Stimulated activated CD4-positive, alpha-beta T cell treated with anti-CD3 and anti-CD28 coated beads, Interleukin-2, amount 100 ng/mL, for 4 hours (primary cell): ENCODE data around the gene VASP.

Experiments used
- DNase-seq: peaks from one replicate; pipeline ENCODE4 v3.0.0-alpha.2; 2020; ENCODE audit warnings: low read depth

Gene VASP

GRCh38 chr19:45515807-45516401 lies 8.6 kb downstream of the VASP start:
- peak; percentile 49 for DNase-seq

GRCh38 chr19:45517238-45517637 lies 10.0 kb downstream of the VASP start:
- no peak for DNase-seq

GRCh38 chr19:45517641-45518468 lies 10.6 kb downstream of the VASP start:
- DNase-seq: no peak

- no peak for DNase-seq
Measured at GRCh38 chr19:45518469-45518826, 11.2 kb downstream of the VASP start.

GRCh38 chr19:45522010-45522941 lies 15.0 kb downstream of the VASP start:
- DNase-seq: no peak

GRCh38 chr19:45523642-45524256 lies 16.5 kb downstream of the VASP start:
- DNase-seq: peak; percentile 42

GRCh38 chr19:45524575-45525129 lies 17.4 kb downstream of the VASP start:
- no peak for DNase-seq

GRCh38 chr19:45526143-45526542 lies 18.9 kb downstream of the VASP start:
- no peak for DNase-seq

- DNase-seq: no peak
Measured at GRCh38 chr19:45526971-45527370, 19.7 kb downstream of the VASP start.

- DNase-seq: no peak
Measured at GRCh38 chr19:45527731-45528130, 20.5 kb downstream of the VASP start.

GRCh38 chr19:45528149-45528743 lies 21.0 kb downstream of the VASP start:
- DNase-seq: no peak

- no peak for DNase-seq
Measured at GRCh38 chr19:45528744-45529419, 21.6 kb downstream of the VASP start.

GRCh38 chr19:45529420-45529785 lies 22.1 kb downstream of the VASP start:
- DNase-seq: no peak

- DNase-seq: no peak
Measured at GRCh38 chr19:45531349-45531748, 24.1 kb downstream of the VASP start.

GRCh38 chr19:45539459-45539858 lies 32.2 kb downstream of the VASP start:
- no peak for DNase-seq

GRCh38 chr19:45542234-45542668 lies 35.0 kb downstream of the VASP start:
- DNase-seq: no peak

- DNase-seq: no peak
Measured at GRCh38 chr19:45547211-45547770, 40.0 kb downstream of the VASP start.

GRCh38 chr19:45547965-45548609 lies 40.8 kb downstream of the VASP start:
- no peak for DNase-seq

GRCh38 chr19:45553464-45553863 lies 46.2 kb downstream of the VASP start:
- DNase-seq: no peak

GRCh38 chr19:45554481-45554880 lies 47.2 kb downstream of the VASP start:
- no peak for DNase-seq
